ENCODE data around the gene KRTAP1-5.
"Not testable (repeated sequence)": the region's sequence is repeated elsewhere in the genome, so short reads cannot be mapped to it uniquely, and the experiment has no call there.

KRTAP1-5 gene

GRCh38 chr17:41034346-41034935 is 7.4 kb upstream of the KRTAP1-5 start, which contains the start of gene KRTAP1-3:
Gene KRTAP1-3 (minus strand): TSS chr17:41034874. CDS start chr17:41034821, 53 bp downstream.
- ATAC-seq (replicated peaks); H3K4me3 Mint-ChIP-seq; H3K27ac Mint-ChIP-seq; H3K9me3 Mint-ChIP-seq; DNase-seq; H3K36me3 Mint-ChIP-seq (ENCODE audit: insufficient read depth); H3K4me1 Mint-ChIP-seq (ENCODE audit: low read depth in 2 of 2): not testable (repeated sequence)
- peaks cover 60 to 62% of the 10 kb centered on the region in 2 donors for H3K27me3 Mint-ChIP-seq

GRCh38 chr17:41029633-41030245 is 2.7 kb upstream of the KRTAP1-5 start, which contains the start of gene KRTAP1-4:
Gene KRTAP1-4 (minus strand): TSS chr17:41030195. CDS start chr17:41030078, 117 bp downstream.
- ATAC-seq (replicated peaks) (no peak), DNase-seq (no peak)
- Mint-ChIP-seq H3K4me1 (ENCODE audit: low read depth in 2 of 2) (no peaks in the 10 kb centered on the region), H3K27ac (no peak within 1 kb of the TSS), H3K4me3 (no peak within 1 kb of the TSS), H3K9me3 (no peaks in the 10 kb centered on the region), H3K36me3 (ENCODE audit: insufficient read depth) (no peaks in the 10 kb centered on the region), H3K27me3 (peaks cover 65 to 69% of the 10 kb centered on the region in 2 donors)

GRCh38 chr17:41024697-41025096 is 2.3 kb downstream of the KRTAP1-5 start:
- H3K4me1 Mint-ChIP-seq (ENCODE audit: low read depth in 2 of 2), result no peaks in the 10 kb centered on the region
- H3K9me3 Mint-ChIP-seq, result no peaks in the 10 kb centered on the region
- no peak for DNase-seq
- no peaks in the 10 kb centered on the region for H3K36me3 Mint-ChIP-seq (ENCODE audit: insufficient read depth)
- H3K4me3 Mint-ChIP-seq, result no peak overlapping the region
- H3K27ac Mint-ChIP-seq, result no peak overlapping the region
- H3K27me3 Mint-ChIP-seq, result peaks cover 55 to 56% of the 10 kb centered on the region in 2 donors
- ATAC-seq (replicated peaks), result no peak

- H3K27ac Mint-ChIP-seq, result no peak overlapping the region
- no peak for ATAC-seq (replicated peaks)
- H3K4me3 Mint-ChIP-seq, result no peak overlapping the region
- no peaks in the 10 kb centered on the region for H3K36me3 Mint-ChIP-seq (ENCODE audit: insufficient read depth)
- H3K9me3 Mint-ChIP-seq, result no peaks in the 10 kb centered on the region
- DNase-seq, result no peak
- peaks cover 36 to 48% of the 10 kb centered on the region in 2 donors for H3K27me3 Mint-ChIP-seq
- H3K4me1 Mint-ChIP-seq (ENCODE audit: low read depth in 2 of 2), result no peaks in the 10 kb centered on the region
These were observed 6.7 kb downstream of the KRTAP1-5 start for GRCh38 chr17:41020336-41020735.

- DNase-seq (no peak), ATAC-seq (replicated peaks) (no peak)
- H3K4me3 Mint-ChIP-seq, result no peak overlapping the region
- no peaks in the 10 kb centered on the region for H3K36me3 Mint-ChIP-seq (ENCODE audit: insufficient read depth)
- H3K27ac Mint-ChIP-seq, result no peak overlapping the region
- no peaks in the 10 kb centered on the region for H3K4me1 Mint-ChIP-seq (ENCODE audit: low read depth in 2 of 2)
- H3K27me3 Mint-ChIP-seq, result peaks cover 39 to 55% of the 10 kb centered on the region in 2 donors
- H3K9me3 Mint-ChIP-seq, result no peaks in the 10 kb centered on the region
These were observed 7.6 kb downstream of the KRTAP1-5 start for GRCh38 chr17:41019415-41019814.

GRCh38 chr17:41018541-41018940 is 8.5 kb downstream of the KRTAP1-5 start:
- no peak overlapping the region for H3K27ac Mint-ChIP-seq
- no peak overlapping the region for H3K4me3 Mint-ChIP-seq
- H3K9me3 Mint-ChIP-seq, result no peaks in the 10 kb centered on the region
- no peaks in the 10 kb centered on the region for H3K36me3 Mint-ChIP-seq (ENCODE audit: insufficient read depth)
- DNase-seq (no peak), ATAC-seq (replicated peaks) (no peak)
- H3K4me1 Mint-ChIP-seq (ENCODE audit: low read depth in 2 of 2), result no peaks in the 10 kb centered on the region
- H3K27me3 Mint-ChIP-seq, result peaks cover 39 to 55% of the 10 kb centered on the region in 2 donors

GRCh38 chr17:41016578-41017215 is 10.3 kb downstream of the KRTAP1-5 start:
- Mint-ChIP-seq H3K4me3 (no peak overlapping the region), H3K36me3 (ENCODE audit: insufficient read depth) (no peaks in the 10 kb centered on the region), H3K4me1 (ENCODE audit: low read depth in 2 of 2) (no peaks in the 10 kb centered on the region), H3K9me3 (no peaks in the 10 kb centered on the region), H3K27me3 (peaks cover 24 to 45% of the 10 kb centered on the region in 2 donors), H3K27ac (no peak overlapping the region)
- ATAC-seq (replicated peaks), result no peak
- no peak for DNase-seq

- Mint-ChIP-seq H3K36me3 (ENCODE audit: insufficient read depth) (no peaks in the 10 kb centered on the region), H3K4me3 (no peak overlapping the region), H3K27me3 (peaks cover 20 to 40% of the 10 kb centered on the region in 2 donors), H3K4me1 (ENCODE audit: low read depth in 2 of 2) (no peaks in the 10 kb centered on the region), H3K27ac (no peak overlapping the region), H3K9me3 (no peaks in the 10 kb centered on the region)
- ATAC-seq (replicated peaks) (no peak), DNase-seq (no peak)
These were observed 11.6 kb downstream of the KRTAP1-5 start for GRCh38 chr17:41015454-41015853.

- H3K27ac Mint-ChIP-seq, result no peak overlapping the region
- DNase-seq, result no peak
- H3K4me3 Mint-ChIP-seq, result no peak overlapping the region
- H3K36me3 Mint-ChIP-seq (ENCODE audit: insufficient read depth), result no peaks in the 10 kb centered on the region
- no peaks in the 10 kb centered on the region for H3K4me1 Mint-ChIP-seq (ENCODE audit: low read depth in 2 of 2)
- H3K9me3 Mint-ChIP-seq, result no peaks in the 10 kb centered on the region
- ATAC-seq (replicated peaks), result no peak
- peaks cover 22 to 46% of the 10 kb centered on the region in 2 donors for H3K27me3 Mint-ChIP-seq
These were observed 13.4 kb downstream of the KRTAP1-5 start for GRCh38 chr17:41013606-41014005.

- Mint-ChIP-seq H3K27ac (no peak overlapping the region), H3K4me1 (ENCODE audit: low read depth in 2 of 2) (no peaks in the 10 kb centered on the region), H3K4me3 (no peak overlapping the region), H3K9me3 (no peaks in the 10 kb centered on the region), H3K27me3 (peaks cover 26 to 49% of the 10 kb centered on the region in 2 donors), H3K36me3 (ENCODE audit: insufficient read depth) (no peaks in the 10 kb centered on the region)
- ATAC-seq (replicated peaks) (no peak), DNase-seq (no peak)
These were observed 13.8 kb downstream of the KRTAP1-5 start for GRCh38 chr17:41013181-41013580.

GRCh38 chr17:41012326-41013120 is 14.5 kb downstream of the KRTAP1-5 start:
- no peak for ATAC-seq (replicated peaks)

GRCh38 chr17:41010441-41010840 is 16.6 kb downstream of the KRTAP1-5 start:
- Mint-ChIP-seq H3K27me3 (peaks cover 15 to 26% of the 10 kb centered on the region in 2 donors), H3K4me1 (ENCODE audit: low read depth in 2 of 2) (no peaks in the 10 kb centered on the region), H3K4me3 (no peak overlapping the region), H3K27ac (no peak overlapping the region), H3K36me3 (ENCODE audit: insufficient read depth) (no peaks in the 10 kb centered on the region), H3K9me3 (no peaks in the 10 kb centered on the region)
- DNase-seq, result no peak
- no peak for ATAC-seq (replicated peaks)

More at GRCh38 chr17:41012326-41013120, 14.5 kb downstream of the KRTAP1-5 start:
- peaks cover 23 to 44% of the 10 kb centered on the region in 2 donors for H3K27me3 Mint-ChIP-seq
- no peak overlapping the region for H3K4me3 Mint-ChIP-seq
- H3K36me3 Mint-ChIP-seq (ENCODE audit: insufficient read depth), result no peaks in the 10 kb centered on the region
- H3K4me1 Mint-ChIP-seq (ENCODE audit: low read depth in 2 of 2), result no peaks in the 10 kb centered on the region
- H3K9me3 Mint-ChIP-seq, result no peaks in the 10 kb centered on the region
- no peak for DNase-seq
- no peak overlapping the region for H3K27ac Mint-ChIP-seq

- ATAC-seq (replicated peaks), result no peak
- H3K4me1 Mint-ChIP-seq (ENCODE audit: low read depth in 2 of 2), result no peaks in the 10 kb centered on the region
- no peak for DNase-seq
- H3K36me3 Mint-ChIP-seq (ENCODE audit: insufficient read depth), result no peaks in the 10 kb centered on the region
- H3K4me3 Mint-ChIP-seq, result no peak overlapping the region
- H3K27ac Mint-ChIP-seq, result no peak overlapping the region
- peaks cover 10 to 20% of the 10 kb centered on the region in 2 donors for H3K27me3 Mint-ChIP-seq
- no peaks in the 10 kb centered on the region for H3K9me3 Mint-ChIP-seq
These were observed 17.1 kb downstream of the KRTAP1-5 start for GRCh38 chr17:41009936-41010335.
